Adrenal gland (tissue), 12 donors: ENCODE data around the gene CFL1. TPM values are rescaled to one million over a fixed set of nuclear protein-coding genes. Genes with fewer than 3 reads are reported as not detected.

ENCODE experiments used
- DNase-seq, 7 donors: peaks; one replicate each; pipeline ENCODE4 v3.0.0-alpha.2; 2019 to 2020
- H3K27ac ChIP-seq, 5 donors: fragments of 200-600 bp; sonication (generic) in 4 of 5; 1 replicate in 3 of 5; 2 replicates in 2 of 5; pipeline versions ENCODE4 v1.5.1 to v1.8.0; 2016 to 2020; ENCODE audit warnings: mild to moderate bottlenecking in 1 of 5
- H3K27me3 ChIP-seq: fragments of 200-600 bp; 2 replicates; pipeline ENCODE4 v1.8.0; 2021
- H3K36me3 ChIP-seq, 2 donors: fragments of 200-600 bp; replicated peaks in 1 of 2; 1 replicate in 1 of 2; 2 replicates in 1 of 2; pipeline versions ENCODE4 v1.5.1 to v1.8.0; 2018 to 2022
- H3K4me1 ChIP-seq, 2 donors: fragments of 200-600 bp; replicated peaks in 1 of 2; 1 replicate in 1 of 2; 2 replicates in 1 of 2; pipeline versions ENCODE4 v1.5.1 to v1.8.0; 2018 to 2021
- H3K4me3 ChIP-seq, 4 donors: fragments of 200-600 bp; sonication (generic) in 3 of 4; one replicate each; pipeline ENCODE4 v1.5.1; 2016 to 2018
- H3K9me3 ChIP-seq, 3 donors: fragments of 200-600 bp; sonication (generic) in 1 of 3; replicated peaks in 1 of 3; 1 replicate in 2 of 3; 2 replicates in 1 of 3; pipeline versions ENCODE4 v1.5.1 to v1.8.0; 2016 to 2021
- CTCF ChIP-seq, 6 experiments: fragments of 450-650 bp in 4 of 6; fragments of 200-600 bp in 2 of 6; sonication (generic) in 1 of 6; IDR thresholded peaks; 1 replicate in 5 of 6; 2 replicates in 1 of 6; pipeline versions ENCODE4 v1.5.1 to v1.8.0; 2016 to 2021; ENCODE audit warnings: antibody characterized with exemption in 6 of 6, mild to moderate bottlenecking in 2 of 6, moderate library complexity in 1 of 6
- POLR2A ChIP-seq, 2 donors: fragments of 450-650 bp; IDR thresholded peaks; one replicate each; pipeline ENCODE4 v1.6.1; 2017; ENCODE audit warnings: antibody characterized with exemption in 2 of 2, mild to moderate bottlenecking in 2 of 2, moderate library complexity in 1 of 2
- WGBS, 4 donors: extraction: QIAGEN DNeasy Blood & Tissue Kit in 2 of 4; methylation state at CpG; one replicate each; pipeline versions ENCODE4 v1.1.5 to v1.1.7; 2013 to 2017; 5-methylcytosine and 5-hydroxymethylcytosine counted together
- intact Hi-C, 2 donors: fragments of 100-400 bp; cut with DNase I; formaldehyde crosslinking; loops; one replicate each; pipeline versions ENCODE4 v1.14.1 to v1.15.0; 2022 to 2023
- polyA plus RNA-seq, 3 donors: library from polyadenylated mRNA; stranded (reverse); fragments of 200-250 nt in 2 of 3; fragments of 350-450 nt in 1 of 3; fragmentation: Illumina TruSeq in 1 of 3; extraction: RNeasy Lipid Tissue Mini Kit (QIAGEN cat#74804) in 1 of 3; gene quantifications; one replicate each; pipeline ENCODE4 v1.2.3, GENCODE V29; 2013 to 2014
- total RNA-seq, 9 donors: library from RNA; depleted of rRNA in 4 of 9; stranded (reverse); fragments of >200 nt in 4 of 9; fragments of 120-200 nt in 1 of 9; fragmentation: NEBNext Ultra II Directional in 1 of 9; extraction: Animal tissue kit (Norgen Biotek cat#: 25700) in 1 of 9; gene quantifications; one replicate each; pipeline versions ENCODE4 v1.1.0 to v1.2.4, GENCODE V29; 2013 to 2023
- donor health status: healthy with polysubstance abuse.
- donor health status: Bipolar disorder and iron deficiency.
- donor health status: DM: yes; HTN: yes; CAD: no.
- donor health status: DM: no; HTN: no; CAD: no.
- donor health status: DM: no; HTN: no; CAD: no.
- donor health status: DM: yes; HTN: yes; CAD: no.

The CFL1 gene
- total and polyA plus RNA-seq, 12 donors = 217 to 765 (median 599) TPM

GRCh38 chr11:65808744-65809341, 49.1 kb downstream of the CFL1 start:
- TF ChIP-seq POLR2A (IDR thresholded peaks at IDR 0.05) (no peak), CTCF (IDR thresholded peaks at IDR 0.05) (no peak)
- H3K27ac ChIP-seq = no peak overlapping the region

GRCh38 chr11:65806979-65807378, 51.0 kb downstream of the CFL1 start:
- DNase-seq = no peak
- no peak overlapping the region for H3K27ac ChIP-seq

More at GRCh38 chr11:65808744-65809341, 49.1 kb downstream of the CFL1 start:
- peaks cover 10% of the 10 kb centered on the region for H3K27me3 ChIP-seq
- intact Hi-C loops = no loop called here
- 74 to 80% (median 78%) methylated on average over 13 to 20 of the region's 20 CpGs for WGBS, 4 donors
- no peaks in the 10 kb centered on the region for H3K9me3 ChIP-seq
- H3K4me1 ChIP-seq = peaks cover 0 to under 1% of the 10 kb centered on the region in 2 donors
- H3K36me3 ChIP-seq = no peaks in the 10 kb centered on the region
- H3K4me3 ChIP-seq = no peak overlapping the region
- DNase-seq = no peak

More at GRCh38 chr11:65806979-65807378, 51.0 kb downstream of the CFL1 start:
- WGBS, 4 donors = 61 to 78% (median 62%) methylated on average over 6 of the region's 6 CpGs
- H3K36me3 ChIP-seq = no peaks in the 10 kb centered on the region
- TF ChIP-seq CTCF (IDR thresholded peaks at IDR 0.05) (no peak), POLR2A (IDR thresholded peaks at IDR 0.05) (no peak)
- peaks cover 16% of the 10 kb centered on the region for H3K27me3 ChIP-seq
- intact Hi-C loops = no loop called here
- H3K9me3 ChIP-seq = no peaks in the 10 kb centered on the region
- no peak overlapping the region for H3K4me3 ChIP-seq
- H3K4me1 ChIP-seq = no peaks in the 10 kb centered on the region

Other genes starting within 250 kb of the CFL1 start
- 10 to 100 TPM; 20.7 to 84.4 (median 55.7) TPM for gene MAP3K11, start 244.0 kb downstream of the CFL1 start, total RNA-seq
- 100 to 1,000 TPM in 1 of 3 donors, 10 to 100 TPM in 2; 11.1 to 143 (median 85.2) TPM for gene MAP3K11, start 244.0 kb downstream of the CFL1 start, polyA plus RNA-seq
- gene PCNX3, start 242.4 kb downstream of the CFL1 start, total RNA-seq = 10 to 100 TPM; 11.7 to 45.0 (median 41.2) TPM
- 10 to 100 TPM in 2 of 3 donors, 1 to 10 TPM in 1; 9.0 to 29.9 (median 19.2) TPM for gene PCNX3, start 242.4 kb downstream of the CFL1 start, polyA plus RNA-seq
- gene SIPA1, start 220.1 kb downstream of the CFL1 start, total RNA-seq = 100 to 1,000 TPM in 1 of 9 donors, 10 to 100 TPM in 8; 28.0 to 108 (median 74.1) TPM
- gene SIPA1, start 220.1 kb downstream of the CFL1 start, polyA plus RNA-seq = 100 to 1,000 TPM in 2 of 3 donors, 1 to 10 TPM in 1; 8.7 to 377 (median 171) TPM
- 10 to 100 TPM; 19.3 to 76.2 (median 69.5) TPM for gene RELA, start 195.3 kb downstream of the CFL1 start, total RNA-seq
- gene RELA, start 195.3 kb downstream of the CFL1 start, polyA plus RNA-seq = 10 to 100 TPM; 38.2 to 64.6 (median 46.7) TPM
- gene KAT5, start 145.9 kb downstream of the CFL1 start, total RNA-seq = 10 to 100 TPM; 55.9 to 89.6 (median 62.8) TPM
- 100 to 1,000 TPM in 2 of 3 donors, 10 to 100 TPM in 1; 52.0 to 199 (median 107) TPM for gene KAT5, start 145.9 kb downstream of the CFL1 start, polyA plus RNA-seq
- 100 to 1,000 TPM in 6 of 9 donors, 10 to 100 TPM in 3; 69.7 to 170 (median 112) TPM for gene RNASEH2C, start 137.4 kb downstream of the CFL1 start, total RNA-seq
- 100 to 1,000 TPM in 1 of 3 donors, 10 to 100 TPM in 2; 13.5 to 109 (median 79.5) TPM for gene RNASEH2C, start 137.4 kb downstream of the CFL1 start, polyA plus RNA-seq
- gene AP5B1, start 77.2 kb downstream of the CFL1 start, total RNA-seq = 10 to 100 TPM in 8 of 9 donors, 1 to 10 TPM in 1; 4.8 to 30.8 (median 17.2) TPM
- gene AP5B1, start 77.2 kb downstream of the CFL1 start, polyA plus RNA-seq = 1 to 10 TPM; 1.9 to 8.2 (median 3.4) TPM
- not detected for gene OVOL1, start 71.1 kb downstream of the CFL1 start, total RNA-seq
- under 1 TPM in 1 of 3 donors, not detected in 2; 0.07 TPM for gene OVOL1, start 71.1 kb downstream of the CFL1 start, polyA plus RNA-seq
- 1 to 10 TPM in 1 of 9 donors, under 1 TPM in 5, not detected in 3; 0.25 to 1.2 (median 0.46) TPM for gene SNX32, start 24.2 kb downstream of the CFL1 start, total RNA-seq
- 1 to 10 TPM in 1 of 3 donors, under 1 TPM in 2; 0.11 to 1.1 (median 0.61) TPM for gene SNX32, start 24.2 kb downstream of the CFL1 start, polyA plus RNA-seq
- gene MUS81, start 2.3 kb upstream of the CFL1 start, total RNA-seq = 10 to 100 TPM; 17.5 to 53.7 (median 37.0) TPM
- 100 to 1,000 TPM in 2 of 3 donors, 10 to 100 TPM in 1; 16.1 to 147 (median 103) TPM for gene MUS81, start 2.3 kb upstream of the CFL1 start, polyA plus RNA-seq
- 100 to 1,000 TPM in 2 of 9 donors, 10 to 100 TPM in 7; 30.3 to 111 (median 62.9) TPM for gene EFEMP2, start 14.6 kb upstream of the CFL1 start, total RNA-seq
- 100 to 1,000 TPM in 1 of 3 donors, 10 to 100 TPM in 2; 20.3 to 156 (median 92.9) TPM for gene EFEMP2, start 14.6 kb upstream of the CFL1 start, polyA plus RNA-seq
- gene CTSW, start 21.7 kb upstream of the CFL1 start, total RNA-seq = 1 to 10 TPM in 3 of 9 donors, under 1 TPM in 4, not detected in 2; 0.28 to 3.4 (median 0.84) TPM
- 1 to 10 TPM in 2 of 3 donors, under 1 TPM in 1; 0.88 to 4.8 (median 2.9) TPM for gene CTSW, start 21.7 kb upstream of the CFL1 start, polyA plus RNA-seq
- gene FIBP, start 30.3 kb upstream of the CFL1 start, total RNA-seq = 100 to 1,000 TPM in 2 of 9 donors, 10 to 100 TPM in 7; 57.9 to 183 (median 72.4) TPM
- gene FIBP, start 30.3 kb upstream of the CFL1 start, polyA plus RNA-seq = 10 to 100 TPM; 71.3 to 87.4 (median 72.5) TPM
- 100 to 1,000 TPM in 2 of 9 donors, 10 to 100 TPM in 7; 15.5 to 162 (median 59.1) TPM for gene CCDC85B, start 32.5 kb upstream of the CFL1 start, total RNA-seq
- gene CCDC85B, start 32.5 kb upstream of the CFL1 start, polyA plus RNA-seq = 100 to 1,000 TPM in 1 of 3 donors, 10 to 100 TPM in 1, under 1 TPM in 1; 0.16 to 124 (median 57.6) TPM
- gene FOSL1, start 42.2 kb upstream of the CFL1 start, total RNA-seq = 10 to 100 TPM in 1 of 9 donors, 1 to 10 TPM in 8; 2.7 to 34.4 (median 3.2) TPM
- gene FOSL1, start 42.2 kb upstream of the CFL1 start, polyA plus RNA-seq = 10 to 100 TPM; 12.0 to 32.4 (median 12.7) TPM
- 10 to 100 TPM; 11.5 to 51.9 (median 25.9) TPM for gene C11orf68, start 60.9 kb upstream of the CFL1 start, total RNA-seq
- gene C11orf68, start 60.9 kb upstream of the CFL1 start, polyA plus RNA-seq = 10 to 100 TPM; 22.9 to 32.4 (median 32.4) TPM
- gene DRAP1, start 61.2 kb upstream of the CFL1 start, total RNA-seq = 100 to 1,000 TPM in 3 of 9 donors, 10 to 100 TPM in 6; 75.8 to 111 (median 92.3) TPM
- gene DRAP1, start 61.2 kb upstream of the CFL1 start, polyA plus RNA-seq = 100 to 1,000 TPM in 2 of 3 donors, 10 to 100 TPM in 1; 63.7 to 269 (median 267) TPM
- gene TSGA10IP, start 87.3 kb upstream of the CFL1 start, total RNA-seq = under 1 TPM in 2 of 9 donors, not detected in 7; 0.24 to 0.33 TPM
- gene TSGA10IP, start 87.3 kb upstream of the CFL1 start, polyA plus RNA-seq = under 1 TPM in 2 of 3 donors, not detected in 1; 0.03 to 0.32 TPM
- 10 to 100 TPM; 16.9 to 47.4 (median 31.2) TPM for gene SART1, start 103.6 kb upstream of the CFL1 start, total RNA-seq
- 100 to 1,000 TPM in 2 of 3 donors, 10 to 100 TPM in 1; 31.5 to 351 (median 246) TPM for gene SART1, start 103.6 kb upstream of the CFL1 start, polyA plus RNA-seq
- 10 to 100 TPM; 16.1 to 49.0 (median 30.9) TPM for gene EIF1AD, start 144.0 kb upstream of the CFL1 start, total RNA-seq
- 10 to 100 TPM; 15.5 to 35.6 (median 20.4) TPM for gene EIF1AD, start 144.0 kb upstream of the CFL1 start, polyA plus RNA-seq
- 100 to 1,000 TPM in 4 of 9 donors, 10 to 100 TPM in 5; 63.1 to 212 (median 85.6) TPM for gene BANF1, start 144.3 kb upstream of the CFL1 start, total RNA-seq
- gene BANF1, start 144.3 kb upstream of the CFL1 start, polyA plus RNA-seq = 100 to 1,000 TPM; 268 to 364 (median 270) TPM
- under 1 TPM in 1 of 9 donors, not detected in 8; 0.55 TPM for gene CST6, start 153.8 kb upstream of the CFL1 start, total RNA-seq
- under 1 TPM in 1 of 3 donors, not detected in 2; 0.24 TPM for gene CST6, start 153.8 kb upstream of the CFL1 start, polyA plus RNA-seq
- gene CATSPER1, start 168.3 kb upstream of the CFL1 start, total RNA-seq = under 1 TPM in 4 of 9 donors, not detected in 5; 0.20 to 0.47 (median 0.35) TPM
- 1 to 10 TPM in 1 of 3 donors, under 1 TPM in 2; 0.37 to 2.3 (median 0.61) TPM for gene CATSPER1, start 168.3 kb upstream of the CFL1 start, polyA plus RNA-seq
- under 1 TPM in 4 of 9 donors, not detected in 5; 0.11 to 0.41 (median 0.22) TPM for gene GAL3ST3, start 191.0 kb upstream of the CFL1 start, total RNA-seq
- gene GAL3ST3, start 191.0 kb upstream of the CFL1 start, polyA plus RNA-seq = not detected
- gene SF3B2, start 194.2 kb upstream of the CFL1 start, total RNA-seq = 100 to 1,000 TPM; 125 to 177 (median 143) TPM
- 100 to 1,000 TPM; 101 to 196 (median 127) TPM for gene SF3B2, start 194.2 kb upstream of the CFL1 start, polyA plus RNA-seq
- 10 to 100 TPM; 21.1 to 60.5 (median 50.6) TPM for gene PACS1, start 212.1 kb upstream of the CFL1 start, total RNA-seq
- 10 to 100 TPM; 23.9 to 37.4 (median 29.9) TPM for gene PACS1, start 212.1 kb upstream of the CFL1 start, polyA plus RNA-seq